HL-60 (cell line): ENCODE results near the gene CTRL.

ENCODE experiments used
- POLR2AphosphoS5 ChIP-seq: IDR thresholded peaks from 2 replicates; pipeline ENCODE4 v1.6.1; 2012; ENCODE audit warnings: low read depth
- TF ChIP-seq, protein P1 (sequence below): IDR thresholded peaks from one replicate; pipeline ENCODE4 v1.5.1; 2011; ENCODE audit warnings: low read length, control low read depth, inconsistent platforms; ENCODE audit not compliant: insufficient read depth
- TF ChIP-seq, protein P2 (sequence below): IDR thresholded peaks from 2 replicates; pipeline ENCODE4 v1.6.1; 2012; ENCODE audit warnings: low read depth; ENCODE audit not compliant: insufficient replicate concordance

DNA sequence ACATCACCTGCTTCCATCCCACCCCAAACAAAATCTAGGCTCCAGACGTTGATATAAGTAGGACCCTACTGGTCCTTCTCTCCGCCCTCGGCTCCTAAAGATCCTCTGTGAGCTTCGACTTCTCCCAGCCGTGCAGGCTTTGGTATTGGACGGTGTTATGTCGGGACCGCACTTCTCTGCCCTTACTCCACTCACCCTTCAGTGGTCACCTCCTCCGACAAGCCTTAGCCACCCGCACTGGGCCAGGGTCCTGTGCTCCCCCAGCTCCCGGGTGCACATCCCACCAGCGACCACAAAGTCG is 3.4 kb upstream of the CTRL start:
- TF ChIP-seq, protein P1, sequence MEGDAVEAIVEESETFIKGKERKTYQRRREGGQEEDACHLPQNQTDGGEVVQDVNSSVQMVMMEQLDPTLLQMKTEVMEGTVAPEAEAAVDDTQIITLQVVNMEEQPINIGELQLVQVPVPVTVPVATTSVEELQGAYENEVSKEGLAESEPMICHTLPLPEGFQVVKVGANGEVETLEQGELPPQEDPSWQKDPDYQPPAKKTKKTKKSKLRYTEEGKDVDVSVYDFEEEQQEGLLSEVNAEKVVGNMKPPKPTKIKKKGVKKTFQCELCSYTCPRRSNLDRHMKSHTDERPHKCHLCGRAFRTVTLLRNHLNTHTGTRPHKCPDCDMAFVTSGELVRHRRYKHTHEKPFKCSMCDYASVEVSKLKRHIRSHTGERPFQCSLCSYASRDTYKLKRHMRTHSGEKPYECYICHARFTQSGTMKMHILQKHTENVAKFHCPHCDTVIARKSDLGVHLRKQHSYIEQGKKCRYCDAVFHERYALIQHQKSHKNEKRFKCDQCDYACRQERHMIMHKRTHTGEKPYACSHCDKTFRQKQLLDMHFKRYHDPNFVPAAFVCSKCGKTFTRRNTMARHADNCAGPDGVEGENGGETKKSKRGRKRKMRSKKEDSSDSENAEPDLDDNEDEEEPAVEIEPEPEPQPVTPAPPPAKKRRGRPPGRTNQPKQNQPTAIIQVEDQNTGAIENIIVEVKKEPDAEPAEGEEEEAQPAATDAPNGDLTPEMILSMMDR = no peak
- TF ChIP-seq, protein P2, sequence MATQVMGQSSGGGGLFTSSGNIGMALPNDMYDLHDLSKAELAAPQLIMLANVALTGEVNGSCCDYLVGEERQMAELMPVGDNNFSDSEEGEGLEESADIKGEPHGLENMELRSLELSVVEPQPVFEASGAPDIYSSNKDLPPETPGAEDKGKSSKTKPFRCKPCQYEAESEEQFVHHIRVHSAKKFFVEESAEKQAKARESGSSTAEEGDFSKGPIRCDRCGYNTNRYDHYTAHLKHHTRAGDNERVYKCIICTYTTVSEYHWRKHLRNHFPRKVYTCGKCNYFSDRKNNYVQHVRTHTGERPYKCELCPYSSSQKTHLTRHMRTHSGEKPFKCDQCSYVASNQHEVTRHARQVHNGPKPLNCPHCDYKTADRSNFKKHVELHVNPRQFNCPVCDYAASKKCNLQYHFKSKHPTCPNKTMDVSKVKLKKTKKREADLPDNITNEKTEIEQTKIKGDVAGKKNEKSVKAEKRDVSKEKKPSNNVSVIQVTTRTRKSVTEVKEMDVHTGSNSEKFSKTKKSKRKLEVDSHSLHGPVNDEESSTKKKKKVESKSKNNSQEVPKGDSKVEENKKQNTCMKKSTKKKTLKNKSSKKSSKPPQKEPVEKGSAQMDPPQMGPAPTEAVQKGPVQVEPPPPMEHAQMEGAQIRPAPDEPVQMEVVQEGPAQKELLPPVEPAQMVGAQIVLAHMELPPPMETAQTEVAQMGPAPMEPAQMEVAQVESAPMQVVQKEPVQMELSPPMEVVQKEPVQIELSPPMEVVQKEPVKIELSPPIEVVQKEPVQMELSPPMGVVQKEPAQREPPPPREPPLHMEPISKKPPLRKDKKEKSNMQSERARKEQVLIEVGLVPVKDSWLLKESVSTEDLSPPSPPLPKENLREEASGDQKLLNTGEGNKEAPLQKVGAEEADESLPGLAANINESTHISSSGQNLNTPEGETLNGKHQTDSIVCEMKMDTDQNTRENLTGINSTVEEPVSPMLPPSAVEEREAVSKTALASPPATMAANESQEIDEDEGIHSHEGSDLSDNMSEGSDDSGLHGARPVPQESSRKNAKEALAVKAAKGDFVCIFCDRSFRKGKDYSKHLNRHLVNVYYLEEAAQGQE = no peak
- TF ChIP-seq POLR2AphosphoS5 = peak; percentile 23; the same call in 1 of the 2 replicates
